ENCODE measurements around the gene GLRA1. TPM values are rescaled to one million over a fixed set of nuclear protein-coding genes. Genes with fewer than 3 reads are reported as not detected.

GLRA1 gene
- total RNA-seq, 1 experiment from 2014 or later: not detected

GRCh38 chr5:151901611-151902010 lies 23.0 kb downstream of the GLRA1 start:
- ChIA-PET CTCF (no interaction called here), POLR2A (no interaction called here)
- Histone ChIP-seq H3K27me3 (replicated peaks; ENCODE audit: control insufficient read depth, insufficient read depth, low read length) (no peaks in the 10 kb centered on the region; the same call in 1 of the 2 replicates), H3K4me1 (no peaks in the 10 kb centered on the region), H3K4me3 (ENCODE audit: low read depth, low read length) (no peak overlapping the region), H3K9me3 (no peaks in the 10 kb centered on the region), H3K36me3 (ENCODE audit: control insufficient read depth, insufficient read depth, low read length) (no peaks in the 10 kb centered on the region)
- H3K4me3 Mint-ChIP-seq (ENCODE audit: unreplicated experiment): no peak overlapping the region
- DNase-seq: no peak
- TF ChIP-seq CTCF (IDR thresholded peaks at IDR 0.05; ENCODE audit: insufficient read depth in 1 of 2, low read depth in 1 of 2, low read length in 1 of 2, severe bottlenecking in 1 of 2, unreplicated experiment in 1 of 2): no peak
- no peaks in the 10 kb centered on the region for H3K4me1 Mint-ChIP-seq (ENCODE audit: low read depth, unreplicated experiment)
- H3K27me3 Mint-ChIP-seq (ENCODE audit: insufficient read depth, unreplicated experiment): peaks cover 18% of the 10 kb centered on the region
- no TSS peak for BruUV-seq (replicated peaks)
- no peaks in the 10 kb centered on the region for H3K36me3 Mint-ChIP-seq (ENCODE audit: insufficient read depth, unreplicated experiment)
- no peaks in the 10 kb centered on the region for H3K9me3 Mint-ChIP-seq (ENCODE audit: unreplicated experiment)
- intact Hi-C loops (cut with micrococcal nuclease; ENCODE audit: unreplicated experiment): no loop called here
- no peak overlapping the region for H3K27ac Mint-ChIP-seq (ENCODE audit: unreplicated experiment)

- Histone ChIP-seq H3K9me3 (no peaks in the 10 kb centered on the region), H3K27me3 (replicated peaks; ENCODE audit: control insufficient read depth, insufficient read depth, low read length) (no peaks in the 10 kb centered on the region; the same call in 1 of the 2 replicates), H3K4me1 (no peaks in the 10 kb centered on the region), H3K36me3 (ENCODE audit: control insufficient read depth, insufficient read depth, low read length) (no peaks in the 10 kb centered on the region), H3K4me3 (ENCODE audit: low read depth, low read length) (no peak overlapping the region)
- intact Hi-C loops (cut with micrococcal nuclease; ENCODE audit: unreplicated experiment): no loop called here
- Mint-ChIP-seq H3K27me3 (ENCODE audit: insufficient read depth, unreplicated experiment) (peaks cover 13% of the 10 kb centered on the region), H3K36me3 (ENCODE audit: insufficient read depth, unreplicated experiment) (no peaks in the 10 kb centered on the region), H3K27ac (ENCODE audit: unreplicated experiment) (no peak overlapping the region), H3K4me1 (ENCODE audit: low read depth, unreplicated experiment) (no peaks in the 10 kb centered on the region), H3K4me3 (ENCODE audit: unreplicated experiment) (no peak overlapping the region), H3K9me3 (ENCODE audit: unreplicated experiment) (no peaks in the 10 kb centered on the region)
- CTCF ChIA-PET: no interaction called here
- no peak for TF ChIP-seq CTCF (IDR thresholded peaks at IDR 0.05; ENCODE audit: insufficient read depth in 1 of 2, low read depth in 1 of 2, low read length in 1 of 2, severe bottlenecking in 1 of 2, unreplicated experiment in 1 of 2)
- POLR2A ChIA-PET: no interaction called here
- BruUV-seq (replicated peaks): no TSS peak
- no peak for DNase-seq
Measured at GRCh38 chr5:151900891-151901290, 23.8 kb downstream of the GLRA1 start.

- no peaks in the 10 kb centered on the region for H3K9me3 ChIP-seq
- no peaks in the 10 kb centered on the region for H3K4me1 ChIP-seq
- intact Hi-C loops (cut with micrococcal nuclease; ENCODE audit: unreplicated experiment): no loop called here
- no peaks in the 10 kb centered on the region for H3K36me3 ChIP-seq (ENCODE audit: control insufficient read depth, insufficient read depth, low read length)
- no peak for DNase-seq
- Mint-ChIP-seq H3K36me3 (ENCODE audit: insufficient read depth, unreplicated experiment) (no peaks in the 10 kb centered on the region), H3K27me3 (ENCODE audit: insufficient read depth, unreplicated experiment) (peaks cover 13% of the 10 kb centered on the region), H3K27ac (ENCODE audit: unreplicated experiment) (no peak overlapping the region), H3K4me1 (ENCODE audit: low read depth, unreplicated experiment) (no peaks in the 10 kb centered on the region), H3K4me3 (ENCODE audit: unreplicated experiment) (no peak overlapping the region), H3K9me3 (ENCODE audit: unreplicated experiment) (no peaks in the 10 kb centered on the region)
- ChIA-PET POLR2A (no interaction called here), CTCF (no interaction called here)
- no peaks in the 10 kb centered on the region; the same call in 1 of the 2 replicates for H3K27me3 ChIP-seq (replicated peaks; ENCODE audit: control insufficient read depth, insufficient read depth, low read length)
- H3K4me3 ChIP-seq (ENCODE audit: low read depth, low read length): no peak overlapping the region
- no peak for TF ChIP-seq CTCF (IDR thresholded peaks at IDR 0.05; ENCODE audit: insufficient read depth in 1 of 2, low read depth in 1 of 2, low read length in 1 of 2, severe bottlenecking in 1 of 2, unreplicated experiment in 1 of 2)
- BruUV-seq (replicated peaks): no TSS peak
Measured at GRCh38 chr5:151899399-151899798, 25.3 kb downstream of the GLRA1 start.
